ENCODE results near the gene ZMYND19. TPM values are rescaled to one million over a fixed set of nuclear protein-coding genes. Genes with fewer than 3 reads are reported as not detected.
A peak's percentile ranks its signal among the peaks of the same experiment; 100 is the strongest.

ZMYND19 gene
- total and polyA plus RNA-seq, 2 of the 8 experiments (the other 6 are each of a cell fraction or from before 2014, with no cell fraction given): 42.4 to 58.7 TPM

DNA sequence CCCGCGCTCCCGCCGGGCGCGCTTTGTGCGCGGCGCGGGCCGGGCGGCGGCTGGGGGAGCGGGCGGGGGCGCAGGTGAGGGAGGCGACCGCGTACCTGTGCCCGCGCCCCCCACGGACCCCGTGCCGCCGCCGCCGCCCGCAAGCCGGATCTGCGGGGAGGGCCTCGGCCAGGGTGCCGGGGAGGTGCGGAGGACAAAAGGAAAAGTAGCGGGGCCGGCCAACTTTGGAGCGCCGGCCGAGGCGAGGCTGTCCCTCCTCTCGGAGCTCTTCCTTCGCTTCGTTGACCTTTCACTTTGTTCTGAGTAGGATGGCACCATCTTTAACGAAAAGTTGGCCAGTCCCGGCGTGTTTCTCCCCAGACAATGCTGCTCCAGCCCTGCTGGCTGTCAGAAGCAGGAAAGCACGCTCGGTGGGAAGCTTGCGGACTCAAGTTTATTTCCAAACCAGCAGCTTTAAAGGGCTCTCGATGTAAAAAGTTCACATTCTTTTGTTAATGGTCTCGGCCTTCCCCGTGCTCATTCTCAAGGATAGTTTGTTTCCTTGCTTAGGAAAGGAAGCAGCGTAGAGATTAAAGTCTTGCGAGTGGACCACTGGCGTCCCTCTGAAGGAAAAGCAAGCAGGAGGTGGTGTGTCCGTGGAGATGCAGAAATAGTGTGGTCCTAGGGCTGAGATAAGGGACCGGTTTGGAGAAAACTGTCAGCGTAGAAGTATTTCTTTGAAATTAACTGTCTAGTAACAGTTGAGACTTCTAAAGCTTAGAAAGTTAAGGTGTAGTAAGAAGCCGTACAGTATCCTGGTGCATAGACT lies 29.1 kb upstream of the ZMYND19 start:
- Histone ChIP-seq H3K14ac (ENCODE audit: insufficient read length) (no peak overlapping the region), H2AFZ (ENCODE audit: low read length) (no peak overlapping the region), H3K18ac (ENCODE audit: extremely low read depth, low read length) (peak overlapping the region; percentile 3; the same call in 1 of the 2 replicates), H2BK120ac (replicated peaks; ENCODE audit: low read depth, low read length) (no peak overlapping the region), H3K79me2 (ENCODE audit: control insufficient read depth in 1 of 2, insufficient read depth in 2 of 2, low read length in 2 of 2) (peaks cover 41 to 68% of the 10 kb centered on the region in 2 experiments), H3K23ac (ENCODE audit: insufficient read length) (no peak overlapping the region), H3K4ac (replicated peaks; ENCODE audit: insufficient read length, low read depth, low read length) (peak overlapping the region; percentile 24), H3K4me1 (replicated peaks in 1 of 4; ENCODE audit: control insufficient read depth in 3 of 4, insufficient read depth in 4 of 4, low read length in 3 of 4) (peaks cover 0 to 9% (median 5%) of the 10 kb centered on the region in 4 experiments; a peak in 5 of 7 replicates), H4K5ac (ENCODE audit: insufficient read length, low read depth, low read length) (peak overlapping the region; percentile 62), H4K8ac (ENCODE audit: extremely low read depth, insufficient read depth, low read length) (peak overlapping the region; percentile 86; the same call in 1 of the 2 replicates), H3K9ac (replicated peaks in 1 of 4; ENCODE audit: extremely low read depth in 1 of 4, low read depth in 3 of 4, low read length in 3 of 4) (peak overlapping the region; percentile 81 to 92 (median 88)), H3K23me2 (ENCODE audit: low read depth, low read length) (peaks cover 4% of the 10 kb centered on the region; the same call in 1 of the 2 replicates), H3K56ac (replicated peaks; ENCODE audit: insufficient read length, low read depth, low read length) (peak overlapping the region; percentile 82), H2BK15ac (ENCODE audit: low read length) (no peak overlapping the region), H2BK5ac (ENCODE audit: low read depth, low read length) (no peak overlapping the region), H3K27me3 (replicated peaks in 1 of 4; ENCODE audit: control insufficient read depth in 3 of 4, extremely low read depth in 1 of 4, insufficient read depth in 3 of 4, low read length in 3 of 4) (no peaks in the 10 kb centered on the region), H2AK5ac (ENCODE audit: low read depth, low read length) (0 out of 2 replicates have a peak overlapping the region, but pooled peaks have one; percentile 32), H3K4me3 (ENCODE audit: extremely low read depth in 1 of 4, insufficient read depth in 2 of 4, low read depth in 3 of 4, low read length in 4 of 4) (peak overlapping the region; percentile 83 to 99 (median 92)), H3K27ac (ENCODE audit: low read depth, low read length) (peak overlapping the region; percentile 73; the same call in 1 of the 2 replicates), H3K9me3 (ENCODE audit: insufficient read depth in 2 of 2, low read depth in 1 of 2, low read length in 1 of 2) (no peaks in the 10 kb centered on the region), H3K79me1 (ENCODE audit: low read depth, low read length) (peaks cover 13% of the 10 kb centered on the region), H4K91ac (replicated peaks; ENCODE audit: insufficient read length, low read length) (peak overlapping the region; percentile 75), H3K4me2 (ENCODE audit: insufficient read depth in 1 of 2, low read depth in 2 of 2, low read length in 2 of 2) (peak overlapping the region; percentile 89 to 97), H3K36me3 (ENCODE audit: control insufficient read depth in 2 of 4, insufficient read depth in 4 of 4, low read length in 3 of 4) (peaks cover 5 to 17% (median 11%) of the 10 kb centered on the region in 4 experiments; a peak in 6 of 8 replicates), H4K20me1 (replicated peaks in 1 of 2; ENCODE audit: control insufficient read depth in 1 of 2, insufficient read depth in 2 of 2, low read length in 2 of 2) (peaks cover 4 to 25% of the 10 kb centered on the region in 2 experiments), H2BK12ac (ENCODE audit: low read depth, low read length) (0 out of 2 replicates have a peak overlapping the region, but pooled peaks have one; percentile 71), H2BK20ac (ENCODE audit: low read length) (no peak overlapping the region)
- DNase-seq (ENCODE audit: low read depth in 1 of 2, low spot score in 2 of 2): no peak
- FAIRE-seq: no peak
- 7% methylated on average over 27 of the region's 58 CpGs; no CpG with 5 or more reads in 1 of the 2 experiments for WGBS, 2 experiments (ENCODE audit: extremely low coverage in 1 of 2, insufficient coverage in 1 of 2, insufficient read length in 1 of 2, insufficient replicate concordance in 2 of 2, low coverage in 1 of 2, low lambda C conversion rate in 2 of 2, missing lambda C conversion rate in 1 of 2)
- POLR2A ChIA-PET (ENCODE audit: partially characterized antibody): interaction anchor here (0.6 to 3.5 kb wide), 23 partner anchors 8 to 170 kb away, joined by 3 to 25 read pairs (median 5); partner anchors contain the start of genes ARRDC1, DPH7, PNPLA7 and ZMYND19
- peak; percentile 31; the same call in 1 of the 2 replicates for TF ChIP-seq POLR2AphosphoS5 (IDR thresholded peaks at IDR 0.05; ENCODE audit: low read depth, low read length)
- TF ChIP-seq, protein P1, sequence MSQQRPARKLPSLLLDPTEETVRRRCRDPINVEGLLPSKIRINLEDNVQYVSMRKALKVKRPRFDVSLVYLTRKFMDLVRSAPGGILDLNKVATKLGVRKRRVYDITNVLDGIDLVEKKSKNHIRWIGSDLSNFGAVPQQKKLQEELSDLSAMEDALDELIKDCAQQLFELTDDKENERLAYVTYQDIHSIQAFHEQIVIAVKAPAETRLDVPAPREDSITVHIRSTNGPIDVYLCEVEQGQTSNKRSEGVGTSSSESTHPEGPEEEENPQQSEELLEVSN (IDR thresholded peaks at IDR 0.05): no peak
- peak; percentile 52; the same call in 1 of the 2 replicates for TF ChIP-seq YY1 (IDR thresholded peaks at IDR 0.05; ENCODE audit: low read depth, low read length)
- TF ChIP-seq SIN3A (conservative IDR thresholded peaks at IDR 0.05 in 1 of 2, IDR thresholded peaks at IDR 0.05 in 1 of 2; ENCODE audit: low read depth in 1 of 2, low read length in 2 of 2): 0 out of 4 replicates have a peak, but pooled peaks of 1 of the 2 experiments have one; percentile 57
- TF ChIP-seq SAP30 (IDR thresholded peaks at IDR 0.05; ENCODE audit: insufficient read depth, insufficient replicate concordance, low read length): peak; percentile 49
- no peak for TF ChIP-seq SP4 (IDR thresholded peaks at IDR 0.05; ENCODE audit: low read length)
- TF ChIP-seq POLR2A (IDR thresholded peaks at IDR 0.05; ENCODE audit: control extremely low read depth in 1 of 2, low read depth in 2 of 2, low read length in 2 of 2): 0 out of 3 replicates have a peak, but pooled peaks of 1 of the 2 experiments have one; percentile 34
- CTCF ChIA-PET (ENCODE audit: partially characterized antibody): interaction anchor here (0.6 to 2.8 kb wide), 8 partner anchors 11 to 76 kb away, joined by 4 to 15 read pairs (median 4); no protein-coding TSS in a partner anchor

Measured in H1 (cell line).